Measurements from ENCODE around the gene NANOS1.

The NANOS1 gene

GRCh38 chr10:119060107-119060506, 30.6 kb downstream of the NANOS1 start:
- DNase-seq (ENCODE audit: low read depth in 2 of 2) = no peak

- no peak for DNase-seq (ENCODE audit: low read depth in 2 of 2)
Observed at GRCh38 chr10:119061352-119061751, 31.8 kb downstream of the NANOS1 start.

- DNase-seq (ENCODE audit: low read depth in 2 of 2) = no peak
Observed at GRCh38 chr10:119061926-119062325, 32.4 kb downstream of the NANOS1 start.

GRCh38 chr10:119070395-119071165, 41.1 kb downstream of the NANOS1 start:
- DNase-seq (ENCODE audit: low read depth in 2 of 2) = no peak

GRCh38 chr10:119073584-119073983, 44.1 kb downstream of the NANOS1 start:
- DNase-seq (ENCODE audit: low read depth in 2 of 2) = no peak

- DNase-seq (ENCODE audit: low read depth in 2 of 2) = no peak
Observed at GRCh38 chr10:119078422-119079179, 49.1 kb downstream of the NANOS1 start.

GRCh38 chr10:119079599-119080520, 50.3 kb downstream of the NANOS1 start:
- DNase-seq (ENCODE audit: low read depth in 2 of 2) = peak; percentile 61 to 65

GRCh38 chr10:119080521-119081259, 51.2 kb downstream of the NANOS1 start, which contains the start of gene EIF3A:
EIF3A (minus strand) TSS chr10:119080817; CDS start chr10:119080676, 141 bp downstream.
- peak; percentile 89 for DNase-seq (ENCODE audit: low read depth in 2 of 2)

Data from stimulated activated CD8-positive, alpha-beta memory T cell treated with anti-CD3 and anti-CD28 coated beads, Interleukin-2, amount 100 ng/mL, for 48 hours (primary cell).